BLaER1 treated with 17β-estradiol and CSF1 and Interleukin-3, amounts not matched to agents 10 nM and 100 nM (cell line): Measurements from ENCODE around the gene SLC25A43.
A peak's percentile ranks its signal among the peaks of the same experiment; 100 is the strongest.
"Not testable (repeated sequence)": the region's sequence is repeated elsewhere in the genome, so short reads cannot be mapped to it uniquely, and the experiment has no call there.

ENCODE experiments used
- H3K27ac ChIP-seq, 11 experiments: shearing (Covaris generic); formaldehyde crosslinking; 2 replicates each; pipeline ENCODE4 v1.8.1; 2022
- H3K27me3 ChIP-seq, 11 experiments: shearing (Covaris generic); formaldehyde crosslinking; 2 replicates each; pipeline ENCODE4 v1.8.1; 2022
- H3K36me3 ChIP-seq, 11 experiments: shearing (Covaris generic); formaldehyde crosslinking; 2 replicates each; pipeline ENCODE4 v1.8.1; 2022
- H3K4me1 ChIP-seq, 10 experiments: shearing (Covaris generic); formaldehyde crosslinking; 2 replicates each; pipeline ENCODE4 v1.8.1; 2022
- H3K4me2 ChIP-seq, 11 experiments: shearing (Covaris generic); formaldehyde crosslinking; 2 replicates each; pipeline ENCODE4 v1.8.1; 2022
- H3K4me3 ChIP-seq, 10 experiments: shearing (Covaris generic); formaldehyde crosslinking; 2 replicates each; pipeline ENCODE4 v1.8.1; 2022
- H3K9ac ChIP-seq, 11 experiments: shearing (Covaris generic); formaldehyde crosslinking; 2 replicates each; pipeline ENCODE4 v1.8.1; 2022
- H3K9me3 ChIP-seq, 11 experiments: shearing (Covaris generic); formaldehyde crosslinking; replicated peaks in 1 of 11; 2 replicates each; pipeline ENCODE4 v1.8.1; 2022
- H4K20me1 ChIP-seq, 11 experiments: shearing (Covaris generic); formaldehyde crosslinking; 2 replicates each; pipeline ENCODE4 v1.8.1; 2022
- Cebpa-rat ChIP-seq, 11 experiments: shearing (Covaris generic); IDR thresholded peaks; 2 replicates each; pipeline ENCODE4 v1.8.1; 2022

The SLC25A43 gene

GRCh38 chrX:119381349-119381944, 17.7 kb upstream of the SLC25A43 start:
- no peaks in the 10 kb centered on the region for H4K20me1 ChIP-seq
- no peaks in the 10 kb centered on the region for H3K36me3 ChIP-seq
- peaks cover 0 to 9% (median 0%) of the 10 kb centered on the region in 11 experiments; a peak in 3 of 22 replicates for H3K9me3 ChIP-seq
- no peak overlapping the region for H3K4me2 ChIP-seq
- no peak for TF ChIP-seq Cebpa-rat (IDR thresholded peaks at IDR 0.05)
- H3K4me3 ChIP-seq, result no peak overlapping the region
- H3K4me1 ChIP-seq, result peaks cover 0 to 13% (median 7%) of the 10 kb centered on the region in 10 experiments; a peak in 10 of 20 replicates
- no peak overlapping the region for H3K9ac ChIP-seq
- no peak overlapping the region for H3K27ac ChIP-seq
- no peaks in the 10 kb centered on the region for H3K27me3 ChIP-seq

DNA sequence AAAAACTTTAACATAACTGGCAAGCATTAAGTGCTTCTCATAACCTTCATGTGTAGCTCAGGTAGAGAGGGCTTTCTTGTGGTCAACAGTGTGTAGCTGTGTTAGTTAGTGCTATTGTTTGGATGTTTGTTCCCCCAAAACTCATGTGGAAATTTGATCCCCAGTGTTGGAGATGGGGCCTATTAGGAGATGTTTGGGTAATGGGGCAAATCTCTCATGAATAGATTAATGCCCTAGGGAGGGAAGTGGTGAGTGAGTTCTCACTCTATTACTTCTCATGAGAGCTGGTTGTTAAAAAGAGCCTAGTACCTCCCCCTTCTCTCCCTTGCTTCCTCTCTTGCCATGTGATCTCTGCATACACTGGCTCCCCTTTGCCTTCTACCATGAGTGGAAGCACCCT, 16.5 kb upstream of the SLC25A43 start:
- Histone ChIP-seq H3K4me2 (peak overlapping the region in 6 of 11 experiments; percentile 21 to 48 (median 44); a peak in 11 of 22 replicates), H4K20me1 (no peaks in the 10 kb centered on the region), H3K27me3 (no peaks in the 10 kb centered on the region), H3K36me3 (no peaks in the 10 kb centered on the region), H3K4me1 (peaks cover 0 to 13% (median 7%) of the 10 kb centered on the region in 10 experiments; a peak in 10 of 20 replicates), H3K9ac (no peak overlapping the region), H3K4me3 (no peak overlapping the region), H3K27ac (no peak overlapping the region), H3K9me3 (peaks cover 0 to 16% (median 2%) of the 10 kb centered on the region in 11 experiments; a peak in 6 of 22 replicates)
- TF ChIP-seq Cebpa-rat (IDR thresholded peaks at IDR 0.05), result no peak

- not testable (repeated sequence) for H3K36me3 ChIP-seq, H3K9ac ChIP-seq, H3K27ac ChIP-seq, H3K27me3 ChIP-seq, H3K4me3 ChIP-seq, H4K20me1 ChIP-seq, H3K4me2 ChIP-seq
- H3K4me1 ChIP-seq, result peaks cover 0 to 13% (median 7%) of the 10 kb centered on the region in 10 experiments; a peak in 10 of 20 replicates
- peaks cover 0 to 27% (median 5%) of the 10 kb centered on the region in 11 experiments; a peak in 11 of 22 replicates for H3K9me3 ChIP-seq
Observed at GRCh38 chrX:119386685-119387084, 12.5 kb upstream of the SLC25A43 start.

GRCh38 chrX:119387426-119387825, 11.7 kb upstream of the SLC25A43 start:
- H3K36me3 ChIP-seq, H3K27ac ChIP-seq: not testable (repeated sequence)

GRCh38 chrX:119389214-119389613, 9.9 kb upstream of the SLC25A43 start:
- H3K27ac ChIP-seq, result no peak overlapping the region
- H3K9ac ChIP-seq, result no peak overlapping the region
- no peaks in the 10 kb centered on the region for H3K27me3 ChIP-seq
- no peak overlapping the region for H3K4me3 ChIP-seq
- H3K4me1 ChIP-seq, result no peaks in the 10 kb centered on the region
- peaks cover 10 to 45% (median 21%) of the 10 kb centered on the region in 11 experiments; a peak in 21 of 22 replicates for H3K9me3 ChIP-seq
- no peaks in the 10 kb centered on the region for H4K20me1 ChIP-seq
- TF ChIP-seq Cebpa-rat (IDR thresholded peaks at IDR 0.05), result no peak
- H3K36me3 ChIP-seq, result no peaks in the 10 kb centered on the region
- no peak overlapping the region for H3K4me2 ChIP-seq

More at GRCh38 chrX:119387426-119387825, 11.7 kb upstream of the SLC25A43 start:
- not testable (repeated sequence) for H3K27me3 ChIP-seq, H4K20me1 ChIP-seq, H3K9ac ChIP-seq, H3K4me3 ChIP-seq, H3K4me2 ChIP-seq
- peaks cover 0 to 34% (median 13%) of the 10 kb centered on the region in 11 experiments; a peak in 19 of 22 replicates for H3K9me3 ChIP-seq
- H3K4me1 ChIP-seq, result peaks cover 0 to 10% (median 6%) of the 10 kb centered on the region in 10 experiments; a peak in 10 of 20 replicates

GRCh38 chrX:119389871-119390501, 9.2 kb upstream of the SLC25A43 start:
- peak overlapping the region in 1 of 11 experiments; percentile 5; a peak in 1 of 22 replicates for H3K4me2 ChIP-seq
- H4K20me1 ChIP-seq, result no peaks in the 10 kb centered on the region
- H3K27me3 ChIP-seq, result no peaks in the 10 kb centered on the region
- H3K4me3 ChIP-seq, result no peak overlapping the region
- H3K9ac ChIP-seq, result no peak overlapping the region
- H3K4me1 ChIP-seq, result no peaks in the 10 kb centered on the region
- H3K36me3 ChIP-seq, result no peaks in the 10 kb centered on the region
- no peak overlapping the region for H3K27ac ChIP-seq
- TF ChIP-seq Cebpa-rat (IDR thresholded peaks at IDR 0.05), result no peak
- H3K9me3 ChIP-seq, result peaks cover 10 to 45% (median 21%) of the 10 kb centered on the region in 11 experiments; a peak in 21 of 22 replicates

DNA sequence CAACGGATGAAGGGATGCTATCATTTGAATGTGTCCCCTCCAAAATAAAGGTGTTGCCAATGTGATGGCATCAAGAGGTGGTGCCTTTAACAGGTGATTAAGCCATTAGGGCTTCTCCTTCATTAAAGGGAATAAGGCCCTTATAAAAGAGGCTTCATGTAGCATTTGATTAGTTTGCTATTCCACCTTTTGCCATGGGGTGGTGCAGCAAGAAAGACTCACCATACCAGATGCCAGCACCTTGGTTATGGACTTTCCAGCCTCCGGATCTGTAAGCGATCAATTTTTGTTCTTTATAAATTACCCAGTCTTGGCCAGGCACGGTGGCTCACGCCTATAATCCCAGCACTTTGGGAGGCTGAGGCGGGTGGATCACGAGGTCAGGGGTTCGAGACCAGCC, 7.9 kb upstream of the SLC25A43 start:
- Histone ChIP-seq H3K27ac (no peak overlapping the region), H3K4me3 (no peak overlapping the region), H3K9me3 (peaks cover 10 to 38% (median 21%) of the 10 kb centered on the region in 11 experiments; a peak in 21 of 22 replicates), H3K36me3 (no peaks in the 10 kb centered on the region), H3K4me1 (no peaks in the 10 kb centered on the region), H3K9ac (no peak overlapping the region), H3K4me2 (no peak overlapping the region), H3K27me3 (no peaks in the 10 kb centered on the region), H4K20me1 (no peaks in the 10 kb centered on the region)
- no peak for TF ChIP-seq Cebpa-rat (IDR thresholded peaks at IDR 0.05)

- Histone ChIP-seq H3K4me1 (peaks cover 0 to 5% (median 2%) of the 10 kb centered on the region in 10 experiments; a peak in 8 of 20 replicates), H3K9me3 (peaks cover 10 to 26% (median 15%) of the 10 kb centered on the region in 11 experiments; a peak in 21 of 22 replicates), H3K9ac (no peak overlapping the region), H3K4me2 (no peak overlapping the region), H3K27ac (no peak overlapping the region), H3K4me3 (no peak overlapping the region), H4K20me1 (no peaks in the 10 kb centered on the region), H3K36me3 (no peaks in the 10 kb centered on the region), H3K27me3 (no peaks in the 10 kb centered on the region)
- TF ChIP-seq Cebpa-rat (IDR thresholded peaks at IDR 0.05), result no peak
Observed at GRCh38 chrX:119393144-119393543, 6.0 kb upstream of the SLC25A43 start.

- peak overlapping the region; percentile 59 to 74 (median 67) for H3K4me3 ChIP-seq
Observed at GRCh38 chrX:119398587-119398973, 556 bp upstream of the SLC25A43 start.

More at GRCh38 chrX:119398587-119398973, 556 bp upstream of the SLC25A43 start:
- TF ChIP-seq Cebpa-rat (IDR thresholded peaks at IDR 0.05), result no peak
- Histone ChIP-seq H3K9ac (peak overlapping the region; percentile 77 to 86 (median 82)), H3K4me1 (peaks cover 7 to 36% (median 21%) of the 10 kb centered on the region in 10 experiments; a peak in 17 of 20 replicates), H3K27ac (peak overlapping the region; percentile 60 to 85 (median 81); a peak in 21 of 22 replicates), H3K36me3 (no peaks in the 10 kb centered on the region), H3K9me3 (0 out of 22 replicates have a peak, but pooled peaks cover 0 to 2% (median 0%) of the 10 kb centered on the region in 11 experiments), H3K27me3 (no peaks in the 10 kb centered on the region), H3K4me2 (peak overlapping the region; percentile 65 to 85 (median 79)), H4K20me1 (peaks cover 0 to 9% (median 0%) of the 10 kb centered on the region in 11 experiments; a peak in 4 of 22 replicates)
